ENCODE results near the gene SPATS2L. TPM values are rescaled to one million over a fixed set of nuclear protein-coding genes. Genes with fewer than 3 reads are reported as not detected.

SPATS2L gene
- total RNA-seq, 1 experiment from 2014 or later = 112 TPM

- TF ChIP-seq, protein P1, sequence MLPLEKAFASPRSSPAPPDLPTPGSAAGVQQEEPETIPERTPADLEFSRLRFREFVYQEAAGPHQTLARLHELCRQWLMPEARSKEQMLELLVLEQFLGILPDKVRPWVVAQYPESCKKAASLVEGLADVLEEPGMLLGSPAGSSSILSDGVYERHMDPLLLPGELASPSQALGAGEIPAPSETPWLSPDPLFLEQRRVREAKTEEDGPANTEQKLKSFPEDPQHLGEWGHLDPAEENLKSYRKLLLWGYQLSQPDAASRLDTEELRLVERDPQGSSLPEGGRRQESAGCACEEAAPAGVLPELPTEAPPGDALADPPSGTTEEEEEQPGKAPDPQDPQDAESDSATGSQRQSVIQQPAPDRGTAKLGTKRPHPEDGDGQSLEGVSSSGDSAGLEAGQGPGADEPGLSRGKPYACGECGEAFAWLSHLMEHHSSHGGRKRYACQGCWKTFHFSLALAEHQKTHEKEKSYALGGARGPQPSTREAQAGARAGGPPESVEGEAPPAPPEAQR (CRISPR knock-in tag; IDR thresholded peaks at IDR 0.05) = no peak
- TF ChIP-seq ELF4 (CRISPR knock-in tag; IDR thresholded peaks at IDR 0.05; ENCODE audit: low read depth) (no peak), NR2C2 (CRISPR knock-in tag; IDR thresholded peaks at IDR 0.05) (no peak), PRRX2 (CRISPR knock-in tag; IDR thresholded peaks at IDR 0.05) (no peak), NFATC4 (CRISPR knock-in tag; IDR thresholded peaks at IDR 0.05) (no peak), HMGXB4 (CRISPR knock-in tag; IDR thresholded peaks at IDR 0.05) (no peak), GTF2I (CRISPR knock-in tag; conservative IDR thresholded peaks at IDR 0.05) (no peak), TP53 (CRISPR knock-in tag; IDR thresholded peaks at IDR 0.05) (no peak), ZNF138 (CRISPR knock-in tag; conservative IDR thresholded peaks at IDR 0.05) (no peak)
- TF ChIP-seq, protein P2, sequence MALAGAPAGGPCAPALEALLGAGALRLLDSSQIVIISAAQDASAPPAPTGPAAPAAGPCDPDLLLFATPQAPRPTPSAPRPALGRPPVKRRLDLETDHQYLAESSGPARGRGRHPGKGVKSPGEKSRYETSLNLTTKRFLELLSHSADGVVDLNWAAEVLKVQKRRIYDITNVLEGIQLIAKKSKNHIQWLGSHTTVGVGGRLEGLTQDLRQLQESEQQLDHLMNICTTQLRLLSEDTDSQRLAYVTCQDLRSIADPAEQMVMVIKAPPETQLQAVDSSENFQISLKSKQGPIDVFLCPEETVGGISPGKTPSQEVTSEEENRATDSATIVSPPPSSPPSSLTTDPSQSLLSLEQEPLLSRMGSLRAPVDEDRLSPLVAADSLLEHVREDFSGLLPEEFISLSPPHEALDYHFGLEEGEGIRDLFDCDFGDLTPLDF (CRISPR knock-in tag; IDR thresholded peaks at IDR 0.05) = no peak
Measured at GRCh38 chr2:200300638-200301314, 5.7 kb upstream of the SPATS2L start (continued).

GRCh38 chr2:200301953-200302858 lies 4.3 kb upstream of the SPATS2L start:
- ATAC-seq (no peak), DNase-seq (ENCODE audit: low spot score) (no peak)
- no peaks in the 10 kb centered on the region for H3K36me3 Mint-ChIP-seq
- H3K4me3 Mint-ChIP-seq = no peak overlapping the region
- peaks cover 30% of the 10 kb centered on the region for H3K4me1 Mint-ChIP-seq
- no peaks in the 10 kb centered on the region; the same call in 1 of the 2 replicates for H3K9me3 Mint-ChIP-seq
- H3K27ac Mint-ChIP-seq = no peak overlapping the region
- TF ChIP-seq CDX4 (CRISPR knock-in tag; IDR thresholded peaks at IDR 0.05; ENCODE audit: borderline replicate concordance) (no peak), SMAD3 (CRISPR knock-in tag; IDR thresholded peaks at IDR 0.05; ENCODE audit: borderline replicate concordance) (no peak), RELA (CRISPR knock-in tag; IDR thresholded peaks at IDR 0.05; ENCODE audit: borderline replicate concordance) (no peak), MXD4 (CRISPR knock-in tag; IDR thresholded peaks at IDR 0.05; ENCODE audit: borderline replicate concordance) (no peak), ZNF232 (CRISPR knock-in tag; IDR thresholded peaks at IDR 0.05) (no peak), HMGXB4 (CRISPR knock-in tag; IDR thresholded peaks at IDR 0.05) (no peak), ZNF512 (CRISPR knock-in tag; IDR thresholded peaks at IDR 0.05; ENCODE audit: borderline replicate concordance) (no peak), ZNF423 (CRISPR knock-in tag; IDR thresholded peaks at IDR 0.05) (no peak)
- TF ChIP-seq, protein P3, sequence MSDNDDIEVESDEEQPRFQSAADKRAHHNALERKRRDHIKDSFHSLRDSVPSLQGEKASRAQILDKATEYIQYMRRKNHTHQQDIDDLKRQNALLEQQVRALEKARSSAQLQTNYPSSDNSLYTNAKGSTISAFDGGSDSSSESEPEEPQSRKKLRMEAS (CRISPR knock-in tag; IDR thresholded peaks at IDR 0.05) = no peak
- TF ChIP-seq, protein P4, sequence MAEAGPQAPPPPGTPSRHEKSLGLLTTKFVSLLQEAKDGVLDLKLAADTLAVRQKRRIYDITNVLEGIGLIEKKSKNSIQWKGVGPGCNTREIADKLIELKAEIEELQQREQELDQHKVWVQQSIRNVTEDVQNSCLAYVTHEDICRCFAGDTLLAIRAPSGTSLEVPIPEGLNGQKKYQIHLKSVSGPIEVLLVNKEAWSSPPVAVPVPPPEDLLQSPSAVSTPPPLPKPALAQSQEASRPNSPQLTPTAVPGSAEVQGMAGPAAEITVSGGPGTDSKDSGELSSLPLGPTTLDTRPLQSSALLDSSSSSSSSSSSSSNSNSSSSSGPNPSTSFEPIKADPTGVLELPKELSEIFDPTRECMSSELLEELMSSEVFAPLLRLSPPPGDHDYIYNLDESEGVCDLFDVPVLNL (CRISPR knock-in tag; IDR thresholded peaks at IDR 0.05; ENCODE audit: borderline replicate concordance, low read depth) = no peak
- TF ChIP-seq, protein P5, sequence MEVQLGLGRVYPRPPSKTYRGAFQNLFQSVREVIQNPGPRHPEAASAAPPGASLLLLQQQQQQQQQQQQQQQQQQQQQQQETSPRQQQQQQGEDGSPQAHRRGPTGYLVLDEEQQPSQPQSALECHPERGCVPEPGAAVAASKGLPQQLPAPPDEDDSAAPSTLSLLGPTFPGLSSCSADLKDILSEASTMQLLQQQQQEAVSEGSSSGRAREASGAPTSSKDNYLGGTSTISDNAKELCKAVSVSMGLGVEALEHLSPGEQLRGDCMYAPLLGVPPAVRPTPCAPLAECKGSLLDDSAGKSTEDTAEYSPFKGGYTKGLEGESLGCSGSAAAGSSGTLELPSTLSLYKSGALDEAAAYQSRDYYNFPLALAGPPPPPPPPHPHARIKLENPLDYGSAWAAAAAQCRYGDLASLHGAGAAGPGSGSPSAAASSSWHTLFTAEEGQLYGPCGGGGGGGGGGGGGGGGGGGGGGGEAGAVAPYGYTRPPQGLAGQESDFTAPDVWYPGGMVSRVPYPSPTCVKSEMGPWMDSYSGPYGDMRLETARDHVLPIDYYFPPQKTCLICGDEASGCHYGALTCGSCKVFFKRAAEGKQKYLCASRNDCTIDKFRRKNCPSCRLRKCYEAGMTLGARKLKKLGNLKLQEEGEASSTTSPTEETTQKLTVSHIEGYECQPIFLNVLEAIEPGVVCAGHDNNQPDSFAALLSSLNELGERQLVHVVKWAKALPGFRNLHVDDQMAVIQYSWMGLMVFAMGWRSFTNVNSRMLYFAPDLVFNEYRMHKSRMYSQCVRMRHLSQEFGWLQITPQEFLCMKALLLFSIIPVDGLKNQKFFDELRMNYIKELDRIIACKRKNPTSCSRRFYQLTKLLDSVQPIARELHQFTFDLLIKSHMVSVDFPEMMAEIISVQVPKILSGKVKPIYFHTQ (CRISPR knock-in tag; IDR thresholded peaks at IDR 0.05) = no peak
- ChIA-PET POLR2A (no interaction called here), CTCF (interaction anchor here (0.8 kb wide), 1 partner anchor 316 kb away, joined by 3 read pairs; no protein-coding TSS in a partner anchor)
- no peaks in the 10 kb centered on the region; the same call in 1 of the 2 replicates for H3K27me3 Mint-ChIP-seq (ENCODE audit: low read depth)
